Heart right ventricle (tissue), 16 donors: ENCODE results near the gene ADSS1. TPM values are rescaled to one million over a fixed set of nuclear protein-coding genes. Genes with fewer than 3 reads are reported as not detected.

Experiments used
- ATAC-seq, 8 donors: fragments of 200-7000 bp; cut with Tn5 transposase; one replicate each; pipeline ENCODE4 v1.9.1; 2020; ENCODE audit warnings: mild to moderate bottlenecking in 8 of 8, moderate library complexity in 8 of 8, moderate number of reproducible peaks in 1 of 8
- DNase-seq, 2 donors: peaks; one replicate each; pipeline ENCODE4 v3.0.0-alpha.2; 2020
- H3K27ac ChIP-seq, 10 donors: fragments of 200-600 bp; sonication (generic) in 2 of 10; one replicate each; pipeline versions ENCODE4 v1.5.0 to v1.8.0; 2020 to 2022; ENCODE audit warnings: mild to moderate bottlenecking in 3 of 10
- H3K27me3 ChIP-seq, 7 donors: fragments of 200-600 bp; one replicate each; pipeline ENCODE4 v1.8.0; 2021 to 2022; ENCODE audit warnings: mild to moderate bottlenecking in 2 of 7
- H3K36me3 ChIP-seq, 9 donors: fragments of 200-600 bp; sonication (generic) in 1 of 9; one replicate each; pipeline versions ENCODE4 v1.5.0 to v1.8.0; 2020 to 2022; ENCODE audit warnings: mild to moderate bottlenecking in 2 of 9
- H3K4me1 ChIP-seq, 9 donors: fragments of 200-600 bp; sonication (generic) in 1 of 9; one replicate each; pipeline versions ENCODE4 v1.5.0 to v1.8.0; 2020 to 2022; ENCODE audit warnings: mild to moderate bottlenecking in 4 of 9
- H3K4me3 ChIP-seq, 10 donors: fragments of 200-600 bp; sonication (generic) in 2 of 10; one replicate each; pipeline versions ENCODE4 v1.5.0 to v1.8.0; 2020 to 2022; ENCODE audit warnings: mild to moderate bottlenecking in 7 of 10, moderate library complexity in 2 of 10
- H3K9me3 ChIP-seq, 11 donors: fragments of 200-600 bp in 10 of 11; sonication (generic) in 2 of 11; one replicate each; pipeline versions ENCODE4 v1.5.0 to v1.8.0; 2013 to 2022; ENCODE audit warnings: mild to moderate bottlenecking in 2 of 11, control low read depth in 1 of 11, moderate library complexity in 1 of 11
- WGBS, 2 donors: extraction: QIAGEN DNeasy Blood & Tissue Kit; methylation state at CpG; one replicate each; pipeline ENCODE4 v1.1.7; 2013; ENCODE audit warnings: inconsistent platforms in 1 of 2; 5-methylcytosine and 5-hydroxymethylcytosine counted together
- intact Hi-C, 10 donors: fragments of 100-400 bp; cut with DNase I; formaldehyde crosslinking; loops; one replicate each; pipeline versions ENCODE4 v1.11.1 to v1.14.2; 2022
- polyA plus RNA-seq, 2 donors: library from polyadenylated mRNA; stranded (reverse); fragments of 200-250 nt; gene quantifications; one replicate each; pipeline ENCODE4 v1.2.3, GENCODE V29; 2013
- total RNA-seq, 10 donors: library from RNA; stranded (reverse); fragmentation: NEBNext Ultra II Directional in 3 of 10; extraction: Animal tissue kit (Norgen Biotek cat#: 25700) in 3 of 10; gene quantifications; one replicate each; pipeline versions ENCODE4 v1.2.1 to v1.2.4, GENCODE V29; 2021 to 2023
- TF ChIP-seq, protein P1 (sequence below), 9 donors: fragments of 200-600 bp; sonication (generic) in 2 of 9; IDR thresholded peaks; one replicate each; pipeline versions ENCODE4 v1.5.0 to v1.8.0; 2021 to 2022; ENCODE audit warnings: antibody characterized with exemption in 9 of 9, mild to moderate bottlenecking in 5 of 9, moderate library complexity in 1 of 9
- donor health status: Arrhythmogenic right ventricular cardiomyopathy.
- donor health status: ischemic (EF 13 %, LVEDD 7.1; RV severe dilation, severe dysfunction).
- donor health status: healthy with polysubstance abuse.
- donor health status: DM: no; HTN: yes; CAD: no.
- donor health status: DM: no; HTN: no; CAD: no.
- donor health status: ischemic (EF 25% LVEDD 6.9; RV normal size, moderate dysfunction).
- donor health status: ischemic (EF 25% LVEDD 5.7; RV mildly dilated, moderate dysfunction).
- donor health status: healthy.
- donor health status: DM: yes; HTN: yes; CAD: no.
- donor health status: Ischemic cardiomyopathy.
- donor health status: ischemic (EF 35%, LVEDD 5.7; RV mildly dilated, moderate dysfunction).
- donor health status: nonischemic (EF 11% LVEDD 7.7; RV severe dilation, severe dysfunction).
- donor health status: DM: yes; HTN: yes; CAD: no.
- donor health status: PGD.
- donor health status: ischemic (EF 29% LVEDD 5.4; RV normal size, mild dysfunction).
- donor health status: nonischemic (EF 23%, LVEDD 6.1; RV moderate dilation, normal function).

Gene ADSS1
- total and polyA plus RNA-seq, 12 donors = 74.6 to 295 (median 195) TPM

DNA sequence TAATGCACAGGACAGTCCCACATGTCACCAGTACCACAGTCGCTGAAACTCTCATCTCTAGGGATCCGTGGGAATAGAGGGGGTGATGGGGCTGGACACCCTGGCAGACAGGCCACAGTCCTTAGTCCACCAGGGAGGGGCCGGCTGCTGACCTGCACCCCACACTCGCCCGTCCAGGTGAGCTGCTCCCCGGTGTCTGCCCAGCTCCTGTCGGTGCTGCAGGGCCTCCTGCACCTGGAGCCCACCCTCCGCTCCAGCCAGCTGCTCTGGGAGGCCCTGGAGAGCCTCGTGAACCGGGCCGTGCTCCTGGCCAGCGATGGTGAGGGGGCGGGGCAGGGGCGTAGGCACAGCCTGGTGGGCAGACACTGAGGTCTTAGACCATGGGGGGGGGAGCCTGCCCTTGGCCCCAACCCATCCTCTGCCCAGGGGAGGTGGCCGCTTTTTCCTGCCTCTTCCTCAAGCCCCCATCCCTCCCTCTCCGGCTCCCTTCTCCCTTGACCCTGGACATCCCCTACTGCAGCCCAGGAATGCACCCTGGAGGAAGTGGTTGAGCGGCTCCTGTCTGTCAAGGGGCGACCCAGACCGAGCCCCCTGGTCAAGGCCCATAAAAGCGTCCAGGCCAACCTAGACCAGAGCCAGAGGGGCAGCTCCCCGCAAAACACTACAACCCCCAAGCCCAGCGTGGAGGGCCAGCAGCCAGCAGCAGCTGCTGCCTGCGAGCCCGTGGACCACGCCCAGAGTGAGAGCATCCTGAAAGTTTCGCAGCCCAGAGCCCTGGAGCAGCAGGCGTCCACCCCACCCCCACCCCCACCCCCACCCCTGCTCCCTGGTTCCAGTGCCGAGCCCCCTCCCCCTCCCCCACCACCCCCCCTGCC is 17.1 kb upstream of the ADSS1 start:
- Histone ChIP-seq H3K27ac (no peak overlapping the region), H3K4me3 (no peak overlapping the region), H3K9me3 (no peaks in the 10 kb centered on the region), H3K4me1 (peaks cover 0 to 27% (median 6%) of the 10 kb centered on the region in 9 donors), H3K27me3 (no peaks in the 10 kb centered on the region), H3K36me3 (peaks cover 0 to 82% (median 33%) of the 10 kb centered on the region in 9 donors)
- DNase-seq (no peak), ATAC-seq (no peak)
- TF ChIP-seq, protein P1, sequence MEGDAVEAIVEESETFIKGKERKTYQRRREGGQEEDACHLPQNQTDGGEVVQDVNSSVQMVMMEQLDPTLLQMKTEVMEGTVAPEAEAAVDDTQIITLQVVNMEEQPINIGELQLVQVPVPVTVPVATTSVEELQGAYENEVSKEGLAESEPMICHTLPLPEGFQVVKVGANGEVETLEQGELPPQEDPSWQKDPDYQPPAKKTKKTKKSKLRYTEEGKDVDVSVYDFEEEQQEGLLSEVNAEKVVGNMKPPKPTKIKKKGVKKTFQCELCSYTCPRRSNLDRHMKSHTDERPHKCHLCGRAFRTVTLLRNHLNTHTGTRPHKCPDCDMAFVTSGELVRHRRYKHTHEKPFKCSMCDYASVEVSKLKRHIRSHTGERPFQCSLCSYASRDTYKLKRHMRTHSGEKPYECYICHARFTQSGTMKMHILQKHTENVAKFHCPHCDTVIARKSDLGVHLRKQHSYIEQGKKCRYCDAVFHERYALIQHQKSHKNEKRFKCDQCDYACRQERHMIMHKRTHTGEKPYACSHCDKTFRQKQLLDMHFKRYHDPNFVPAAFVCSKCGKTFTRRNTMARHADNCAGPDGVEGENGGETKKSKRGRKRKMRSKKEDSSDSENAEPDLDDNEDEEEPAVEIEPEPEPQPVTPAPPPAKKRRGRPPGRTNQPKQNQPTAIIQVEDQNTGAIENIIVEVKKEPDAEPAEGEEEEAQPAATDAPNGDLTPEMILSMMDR (IDR thresholded peaks at IDR 0.05) = no peak
- intact Hi-C loops = loop anchor here in 2 of 10 donors (5.0 kb wide), 1 partner anchor 55 kb away; no protein-coding TSS in a partner anchor
- WGBS, 2 donors = 69 to 71% methylated on average over 25 to 28 of the region's 28 CpGs

DNA sequence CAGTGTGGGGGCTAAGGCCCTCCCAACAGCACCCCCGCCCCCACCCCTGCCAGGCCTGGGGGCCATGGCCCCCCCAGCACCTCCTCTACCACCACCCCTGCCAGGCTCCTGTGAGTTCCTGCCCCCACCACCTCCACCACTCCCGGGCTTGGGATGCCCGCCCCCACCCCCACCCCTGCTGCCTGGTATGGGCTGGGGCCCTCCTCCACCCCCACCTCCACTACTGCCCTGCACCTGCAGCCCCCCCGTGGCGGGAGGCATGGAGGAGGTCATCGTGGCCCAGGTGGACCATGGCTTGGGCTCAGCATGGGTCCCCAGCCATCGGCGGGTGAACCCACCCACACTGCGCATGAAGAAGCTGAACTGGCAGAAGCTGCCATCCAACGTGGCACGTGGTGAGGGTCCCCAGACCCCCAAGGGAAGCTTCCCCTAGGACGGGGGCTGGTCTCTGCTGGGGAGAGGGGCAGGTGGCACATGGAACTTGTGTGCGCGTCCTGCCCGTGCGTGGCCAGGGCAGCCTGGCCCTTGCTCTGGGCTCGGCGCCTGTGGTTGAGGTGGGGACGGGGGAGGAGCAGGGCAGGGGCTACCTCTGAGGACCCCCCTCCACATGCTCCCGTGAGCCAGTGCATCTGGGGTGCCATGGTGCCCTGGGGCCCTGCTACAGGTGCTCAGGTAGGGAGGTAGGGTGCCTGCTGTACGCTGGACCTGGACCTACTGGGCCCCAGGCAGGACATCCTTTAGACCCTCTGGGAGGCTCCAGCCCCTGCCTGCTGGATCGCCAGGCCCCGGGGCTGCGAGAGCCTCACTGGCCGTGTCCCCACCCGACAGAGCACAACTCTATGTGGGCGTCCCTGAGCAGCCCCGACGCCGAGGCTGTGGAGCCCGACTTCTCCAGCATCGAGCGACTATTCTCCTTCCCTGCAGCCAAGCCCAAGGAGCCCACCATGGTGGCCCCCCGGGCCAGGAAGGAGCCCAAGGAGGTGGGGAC is 16.1 kb upstream of the ADSS1 start:
- H3K36me3 ChIP-seq = peaks cover 4 to 83% (median 42%) of the 10 kb centered on the region in 9 donors
- peak in 6 of 8 donors; percentile 1 to 11 (median 2) for ATAC-seq
- 66 to 67% methylated on average over 34 of the region's 34 CpGs for WGBS, 2 donors

DNA sequence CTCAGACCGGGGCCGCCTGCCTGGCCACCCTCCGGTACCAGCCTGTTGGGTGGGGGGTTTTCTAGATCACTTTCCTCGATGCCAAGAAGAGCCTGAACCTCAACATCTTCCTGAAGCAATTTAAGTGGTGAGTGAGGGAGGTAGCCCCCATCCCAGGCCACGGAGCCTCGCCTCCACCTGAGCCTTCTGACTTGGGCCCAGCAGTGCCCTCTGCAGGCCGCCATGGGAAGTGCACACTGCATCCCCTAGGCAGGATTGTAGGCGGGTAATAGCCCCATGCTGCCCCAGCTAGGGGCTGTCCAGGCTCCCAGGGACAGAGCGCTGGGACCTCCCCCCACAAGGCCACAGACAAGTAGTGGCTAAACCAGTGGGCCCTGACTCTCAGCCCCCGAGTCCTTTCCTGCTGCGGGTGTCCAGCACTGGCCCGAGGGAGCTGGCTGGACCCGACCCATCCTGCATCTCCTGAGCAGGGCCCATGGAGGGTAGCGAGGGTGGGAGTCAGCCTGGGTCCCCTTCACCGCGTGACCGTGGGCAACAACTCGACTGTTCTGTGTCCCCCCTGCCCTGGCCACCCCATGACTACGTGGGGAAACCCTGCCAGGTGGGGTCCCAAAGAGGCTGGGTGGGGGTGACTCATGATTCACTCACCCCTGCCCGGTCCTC is 15.3 kb upstream of the ADSS1 start:
- Histone ChIP-seq H3K4me3 (no peak overlapping the region), H3K27me3 (no peaks in the 10 kb centered on the region), H3K36me3 (peaks cover 6 to 83% (median 50%) of the 10 kb centered on the region in 9 donors), H3K27ac (peak overlapping the region in 1 of 10 donors; percentile 5), H3K9me3 (no peaks in the 10 kb centered on the region), H3K4me1 (peaks cover 0 to 22% (median 4%) of the 10 kb centered on the region in 9 donors)
- TF ChIP-seq, protein P1 (IDR thresholded peaks at IDR 0.05) = peak; percentile 96 to 99 (median 98)
- DNase-seq (peak; percentile 63 to 78), ATAC-seq (peak; percentile 45 to 77 (median 72))
- intact Hi-C loops = loop anchor here (1.0 to 5.0 kb wide), 6 partner anchors 44 to 60 kb away; no protein-coding TSS in a partner anchor
- 51 to 57% methylated on average over 20 of the region's 20 CpGs for WGBS, 2 donors

More for the DNA sequence above, 16.1 kb upstream of the ADSS1 start:
- DNase-seq = no peak
- H3K27ac ChIP-seq = no peak overlapping the region
- TF ChIP-seq, protein P1 (IDR thresholded peaks at IDR 0.05) = no peak
- H3K27me3 ChIP-seq = no peaks in the 10 kb centered on the region
- intact Hi-C loops = loop anchor here (1.0 to 5.0 kb wide), 6 partner anchors 43 to 59 kb away; no protein-coding TSS in a partner anchor
- H3K9me3 ChIP-seq = no peaks in the 10 kb centered on the region
- H3K4me3 ChIP-seq = no peak overlapping the region
- H3K4me1 ChIP-seq = peaks cover 0 to 22% (median 4%) of the 10 kb centered on the region in 9 donors
